ENCODE data around the gene PAGE2B.
A peak's percentile ranks its signal among the peaks of the same experiment; 100 is the strongest.
"Not testable (repeated sequence)": the region's sequence is repeated elsewhere in the genome, so short reads cannot be mapped to it uniquely, and the experiment has no call there.

PAGE2B gene

GRCh38 chrX:55074851-55075467, at the start of gene PAGE2B:
Gene PAGE2B (plus strand): TSS chrX:55075030. CDS start chrX:55076042, 1,012 bp downstream.
- Mint-ChIP-seq H3K27ac (no peak within 1 kb of the TSS), H3K4me1 (no peaks in the 10 kb centered on the region), H3K27me3 (peaks cover 2% of the 10 kb centered on the region), H3K9me3 (no peaks in the 10 kb centered on the region), H3K36me3 (peaks cover 2% of the 10 kb centered on the region), H3K4me3 (no peak within 1 kb of the TSS)

DNA sequence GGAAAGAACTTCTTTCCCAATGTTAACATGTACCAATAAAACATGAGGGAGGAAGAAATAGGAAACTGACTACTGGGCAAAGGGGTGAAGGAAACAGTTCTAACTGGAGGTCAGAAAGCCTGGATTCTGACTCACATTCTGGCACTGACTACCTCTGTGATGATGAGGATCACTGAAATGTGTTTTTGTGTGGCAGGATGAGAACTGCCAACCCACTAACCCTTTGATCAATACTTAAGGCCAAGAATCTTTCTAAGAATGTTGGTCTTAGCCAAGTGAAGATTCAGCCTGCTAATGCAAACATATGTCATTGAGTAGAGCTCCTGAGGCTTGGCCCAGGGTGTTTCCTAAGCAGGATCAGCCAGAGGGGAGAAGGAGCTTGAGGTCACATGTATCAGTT, 48.7 kb upstream of the PAGE2B start:
- H3K4me1 Mint-ChIP-seq, result peaks cover 10% of the 10 kb centered on the region

GRCh38 chrX:55026840-55027239, 48.0 kb upstream of the PAGE2B start:
- H3K4me1 Mint-ChIP-seq, result peaks cover 10% of the 10 kb centered on the region

More for the DNA sequence above, 48.7 kb upstream of the PAGE2B start:
- Mint-ChIP-seq H3K36me3 (peaks cover 6% of the 10 kb centered on the region), H3K27ac (no peak overlapping the region), H3K27me3 (no peaks in the 10 kb centered on the region), H3K9me3 (no peaks in the 10 kb centered on the region), H3K4me3 (no peak overlapping the region)

GRCh38 chrX:55028040-55028439, 46.8 kb upstream of the PAGE2B start:
- no peaks in the 10 kb centered on the region for H3K27me3 Mint-ChIP-seq
- H3K36me3 Mint-ChIP-seq, result peaks cover 3% of the 10 kb centered on the region
- H3K27ac Mint-ChIP-seq, result no peak overlapping the region
- H3K4me1 Mint-ChIP-seq, result peaks cover 10% of the 10 kb centered on the region
- H3K9me3 Mint-ChIP-seq, result no peaks in the 10 kb centered on the region
- no peak overlapping the region for H3K4me3 Mint-ChIP-seq

More at GRCh38 chrX:55026840-55027239, 48.0 kb upstream of the PAGE2B start:
- H3K36me3 Mint-ChIP-seq, result peaks cover 3% of the 10 kb centered on the region
- no peak overlapping the region for H3K4me3 Mint-ChIP-seq
- no peak overlapping the region for H3K27ac Mint-ChIP-seq
- H3K9me3 Mint-ChIP-seq, result no peaks in the 10 kb centered on the region
- H3K27me3 Mint-ChIP-seq, result no peaks in the 10 kb centered on the region

DNA sequence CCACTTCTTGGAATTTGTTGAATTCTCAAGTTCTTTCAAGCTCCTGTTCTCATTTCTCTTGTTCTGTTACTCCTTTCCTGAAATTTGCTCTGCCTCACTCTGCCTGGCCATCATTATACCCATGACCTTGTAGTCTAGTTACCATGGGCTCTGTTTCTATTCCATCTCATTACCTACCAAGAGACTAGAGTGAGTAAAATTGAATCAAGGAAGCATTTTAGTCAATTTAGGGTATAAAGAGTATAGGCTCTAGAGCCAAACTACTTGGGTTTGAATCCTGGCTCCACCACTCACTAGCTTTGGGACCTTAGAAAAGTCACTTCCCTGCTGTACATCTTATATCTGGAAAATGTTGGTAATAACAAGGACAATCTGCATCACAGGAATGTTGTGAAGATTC, 46.2 kb upstream of the PAGE2B start:
- H3K27ac Mint-ChIP-seq, result no peak overlapping the region
- H3K4me1 Mint-ChIP-seq, result peaks cover 10% of the 10 kb centered on the region
- no peak overlapping the region for H3K4me3 Mint-ChIP-seq
- no peaks in the 10 kb centered on the region for H3K27me3 Mint-ChIP-seq
- peaks cover 3% of the 10 kb centered on the region for H3K36me3 Mint-ChIP-seq
- no peaks in the 10 kb centered on the region for H3K9me3 Mint-ChIP-seq

DNA sequence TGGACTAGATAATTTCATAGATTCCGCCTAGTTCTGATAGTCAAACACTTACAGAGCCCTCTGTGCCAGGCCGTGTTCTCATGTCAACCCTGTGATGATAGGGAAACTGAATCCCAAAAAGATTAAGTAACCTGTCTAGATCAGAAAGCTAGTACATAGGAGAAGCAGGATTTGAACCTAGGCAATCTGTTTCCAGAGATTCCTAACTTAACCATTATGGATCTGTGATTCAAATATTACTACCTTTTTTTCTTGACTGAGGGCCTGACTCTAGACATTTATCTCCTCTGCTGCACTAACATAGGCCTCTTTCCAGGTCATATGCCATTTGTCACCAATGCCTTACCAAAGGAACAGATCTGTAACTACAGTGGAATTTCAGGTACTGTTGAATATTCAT, 45.5 kb upstream of the PAGE2B start:
- H3K4me1 Mint-ChIP-seq, result peaks cover 10% of the 10 kb centered on the region
- no peak overlapping the region for H3K27ac Mint-ChIP-seq
- H3K9me3 Mint-ChIP-seq, result no peaks in the 10 kb centered on the region
- H3K27me3 Mint-ChIP-seq, result no peaks in the 10 kb centered on the region
- no peak overlapping the region for H3K4me3 Mint-ChIP-seq
- peaks cover 3% of the 10 kb centered on the region for H3K36me3 Mint-ChIP-seq

GRCh38 chrX:55030271-55031205, 44.3 kb upstream of the PAGE2B start, which contains the start of gene ALAS2:
Gene ALAS2 (minus strand): TSS chrX:55030977. CDS start chrX:55026000, 4,977 bp downstream.
- peak within 1 kb of the TSS; percentile 18 for H3K27ac Mint-ChIP-seq
- no peaks in the 10 kb centered on the region for H3K27me3 Mint-ChIP-seq
- H3K9me3 Mint-ChIP-seq, result no peaks in the 10 kb centered on the region
- no peak within 1 kb of the TSS for H3K4me3 Mint-ChIP-seq
- peaks cover 10% of the 10 kb centered on the region for H3K4me1 Mint-ChIP-seq
- peaks cover 3% of the 10 kb centered on the region for H3K36me3 Mint-ChIP-seq

DNA sequence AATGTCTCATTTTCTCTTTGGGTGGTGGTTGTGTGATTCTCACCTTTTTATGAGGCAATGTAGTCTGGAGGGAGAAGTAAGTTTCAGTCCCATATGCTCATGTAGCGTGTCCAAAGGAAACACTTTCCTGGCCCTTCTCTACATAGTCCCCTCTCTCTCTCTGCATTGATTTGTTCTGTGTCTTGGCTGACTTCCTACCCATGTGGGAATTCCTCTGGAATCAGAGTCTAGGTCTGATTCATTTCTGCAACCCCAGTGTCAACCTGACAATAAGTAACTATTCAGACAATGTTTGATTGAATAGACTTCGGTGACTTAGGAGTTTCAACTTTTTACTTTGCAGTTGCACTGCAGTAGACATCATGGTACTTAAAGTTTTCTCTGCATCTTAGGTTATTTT, 41.4 kb upstream of the PAGE2B start:
- H3K36me3 Mint-ChIP-seq, result peaks cover 3% of the 10 kb centered on the region
- H3K9me3 Mint-ChIP-seq, result no peaks in the 10 kb centered on the region
- H3K4me3 Mint-ChIP-seq, result no peak overlapping the region
- H3K27me3 Mint-ChIP-seq, result no peaks in the 10 kb centered on the region
- H3K4me1 Mint-ChIP-seq, result no peaks in the 10 kb centered on the region
- no peak overlapping the region for H3K27ac Mint-ChIP-seq

- H3K27ac Mint-ChIP-seq, result no peak overlapping the region
- no peaks in the 10 kb centered on the region for H3K9me3 Mint-ChIP-seq
- no peaks in the 10 kb centered on the region for H3K4me1 Mint-ChIP-seq
- H3K27me3 Mint-ChIP-seq, result no peaks in the 10 kb centered on the region
- H3K36me3 Mint-ChIP-seq, result no peaks in the 10 kb centered on the region
- H3K4me3 Mint-ChIP-seq, result no peak overlapping the region
Observed at GRCh38 chrX:55039471-55039870, 35.4 kb upstream of the PAGE2B start.

DNA sequence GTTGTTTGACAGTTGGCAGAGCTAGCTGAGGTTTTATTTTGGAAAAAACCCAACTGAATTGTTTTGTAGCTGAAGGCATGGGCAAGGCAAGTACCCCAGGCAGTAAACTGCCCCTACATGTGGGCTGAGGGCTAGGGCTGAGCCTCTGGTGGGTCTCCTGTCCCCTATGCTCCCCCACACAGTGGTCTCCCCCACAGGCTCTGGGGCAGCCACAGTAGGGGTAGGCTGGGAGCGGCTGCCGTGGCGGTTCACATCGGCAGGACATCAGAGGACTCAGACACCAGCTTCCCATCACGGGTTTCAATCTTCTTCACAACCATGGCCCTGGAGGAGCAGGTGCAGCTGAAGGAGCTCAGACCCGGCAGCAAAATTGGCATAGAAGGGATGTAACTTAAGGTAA, 33.3 kb upstream of the PAGE2B start:
- Mint-ChIP-seq H3K27me3 (no peaks in the 10 kb centered on the region), H3K9me3 (no peaks in the 10 kb centered on the region), H3K4me1 (no peaks in the 10 kb centered on the region), H3K4me3 (no peak overlapping the region), H3K36me3 (no peaks in the 10 kb centered on the region), H3K27ac (no peak overlapping the region)

DNA sequence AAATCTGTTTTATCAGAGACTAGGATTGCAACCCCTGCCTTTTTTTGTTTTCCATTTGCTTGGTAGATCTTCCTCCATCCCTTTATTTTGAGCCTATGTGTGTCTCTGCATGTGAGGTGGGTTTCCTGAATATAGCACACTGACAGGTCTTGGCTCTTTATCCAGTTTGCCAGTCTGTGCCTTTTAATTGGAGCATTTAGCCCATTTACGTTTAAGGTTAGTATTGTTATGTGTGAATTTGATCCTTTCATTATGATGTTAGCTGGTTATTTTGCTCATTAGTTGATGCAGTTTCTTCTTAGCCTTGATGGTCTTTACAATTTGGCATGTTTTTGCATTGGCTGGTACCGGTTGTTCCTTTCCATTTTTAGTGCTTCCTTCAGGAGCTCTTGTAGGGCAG, 24.2 kb upstream of the PAGE2B start:
- H3K36me3 Mint-ChIP-seq, H3K27me3 Mint-ChIP-seq, H3K9me3 Mint-ChIP-seq, H3K4me1 Mint-ChIP-seq, H3K27ac Mint-ChIP-seq, H3K4me3 Mint-ChIP-seq: not testable (repeated sequence)

GRCh38 chrX:55056820-55057674, 17.8 kb upstream of the PAGE2B start:
- H3K27ac Mint-ChIP-seq, result peak overlapping the region; percentile 88
- H3K4me1 Mint-ChIP-seq, result peaks cover 27% of the 10 kb centered on the region
- no peaks in the 10 kb centered on the region for H3K27me3 Mint-ChIP-seq
- no peaks in the 10 kb centered on the region for H3K9me3 Mint-ChIP-seq
- H3K36me3 Mint-ChIP-seq, result no peaks in the 10 kb centered on the region
- H3K4me3 Mint-ChIP-seq, result peak overlapping the region; percentile 83

DNA sequence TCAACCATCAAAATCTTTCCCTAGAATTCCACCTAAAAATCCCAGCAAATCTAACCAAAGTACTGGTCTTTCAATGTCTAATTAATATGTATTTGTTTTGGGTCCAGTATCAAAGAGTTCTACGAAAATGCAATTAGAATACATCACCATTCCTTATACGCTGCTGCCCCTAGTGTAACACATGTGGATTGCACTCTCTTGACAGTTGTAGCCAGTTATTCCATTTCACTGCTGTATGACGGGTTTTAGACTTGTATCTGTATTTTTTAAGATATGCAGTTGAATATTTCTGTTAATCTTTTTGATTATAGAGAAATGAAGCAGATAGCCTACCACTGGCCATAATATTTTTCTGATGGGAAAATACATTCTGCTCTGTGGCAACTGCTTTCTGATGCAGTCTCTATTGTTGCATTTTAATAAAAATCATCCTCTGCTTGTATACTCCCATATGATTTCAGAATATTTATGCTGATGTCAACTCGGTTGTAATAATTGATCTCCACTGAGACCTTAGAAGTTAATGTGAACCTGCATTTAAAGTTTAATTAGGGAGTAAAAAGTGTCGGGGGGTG, 17.1 kb upstream of the PAGE2B start:
- Mint-ChIP-seq H3K27ac (peak overlapping the region; percentile 79), H3K4me1 (peaks cover 27% of the 10 kb centered on the region), H3K36me3 (no peaks in the 10 kb centered on the region), H3K9me3 (no peaks in the 10 kb centered on the region), H3K27me3 (no peaks in the 10 kb centered on the region), H3K4me3 (peak overlapping the region; percentile 83)

DNA sequence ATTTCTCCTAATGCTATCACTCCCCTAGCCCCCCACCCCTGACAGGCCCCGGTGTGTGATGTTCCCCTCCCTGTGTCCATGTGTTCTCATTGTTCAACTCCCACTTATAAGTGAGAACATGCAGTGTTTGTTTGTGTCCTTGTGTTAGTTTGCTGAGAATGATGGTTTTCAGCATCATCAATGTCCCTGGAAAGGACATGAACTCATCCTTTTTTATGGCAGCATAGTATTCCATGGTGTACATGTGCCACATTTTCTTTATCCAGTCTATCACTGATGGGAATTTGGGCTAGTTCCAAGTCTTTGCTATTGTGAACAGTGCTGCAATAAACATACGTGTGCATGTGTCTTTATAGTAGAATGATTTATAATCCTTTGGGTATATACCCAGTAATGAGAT, 7.7 kb upstream of the PAGE2B start:
- H3K27ac Mint-ChIP-seq, H3K36me3 Mint-ChIP-seq, H3K4me1 Mint-ChIP-seq, H3K9me3 Mint-ChIP-seq, H3K27me3 Mint-ChIP-seq, H3K4me3 Mint-ChIP-seq: not testable (repeated sequence)

- Mint-ChIP-seq H3K4me3 (no peak overlapping the region), H3K27ac (no peak overlapping the region)
Observed at GRCh38 chrX:55072286-55072685, 2.5 kb upstream of the PAGE2B start.

More at GRCh38 chrX:55072286-55072685, 2.5 kb upstream of the PAGE2B start:
- Mint-ChIP-seq H3K9me3 (no peaks in the 10 kb centered on the region), H3K36me3 (peaks cover 2% of the 10 kb centered on the region), H3K27me3 (peaks cover 2% of the 10 kb centered on the region), H3K4me1 (no peaks in the 10 kb centered on the region)

All from activated naive CD4-positive, alpha-beta T cell treated with anti-CD3 and anti-CD28 coated beads, Interleukin-2, amount 50 U/mL, for 24 hours (primary cell).